ENCODE data around the gene DYNC2H1. TPM values are rescaled to one million over a fixed set of nuclear protein-coding genes. Genes with fewer than 3 reads are reported as not detected.

Gene DYNC2H1
- total RNA-seq, 1 donor from 2014 or later = 25.3 TPM

- no peaks in the 10 kb centered on the region for H3K36me3 ChIP-seq
- H3K9me3 ChIP-seq = no peaks in the 10 kb centered on the region
- no peak for DNase-seq (ENCODE audit: extremely low spot score in 2 of 2)
- no peak overlapping the region for H3K4me3 ChIP-seq
- no peaks in the 10 kb centered on the region for H3K4me1 ChIP-seq
- H3K27me3 ChIP-seq = no peaks in the 10 kb centered on the region
- TF ChIP-seq CTCF (IDR thresholded peaks at IDR 0.05) (no peak), POLR2AphosphoS5 (IDR thresholded peaks at IDR 0.05; ENCODE audit: insufficient read depth in 1 of 2, low read depth in 1 of 2) (no peak), POLR2A (IDR thresholded peaks at IDR 0.05) (no peak)
- no peak overlapping the region for H3K27ac ChIP-seq
- intact Hi-C loops (cut with DNase I) = no loop called here
Observed at GRCh38 chr11:103520792-103521191, 411.6 kb downstream of the DYNC2H1 start.

GRCh38 chr11:103525069-103525468 lies 415.8 kb downstream of the DYNC2H1 start:
- Histone ChIP-seq H3K9me3 (no peaks in the 10 kb centered on the region), H3K27ac (no peak overlapping the region), H3K27me3 (no peaks in the 10 kb centered on the region), H3K4me1 (no peaks in the 10 kb centered on the region), H3K36me3 (no peaks in the 10 kb centered on the region), H3K4me3 (no peak overlapping the region)
- intact Hi-C loops (cut with DNase I) = no loop called here
- no peak for TF ChIP-seq CTCF (IDR thresholded peaks at IDR 0.05)
- no peak for TF ChIP-seq POLR2A (IDR thresholded peaks at IDR 0.05)
- TF ChIP-seq POLR2AphosphoS5 (IDR thresholded peaks at IDR 0.05; ENCODE audit: insufficient read depth in 1 of 2, low read depth in 1 of 2) = no peak
- no peak for DNase-seq (ENCODE audit: extremely low spot score in 2 of 2)

GRCh38 chr11:103528046-103528445 lies 418.8 kb downstream of the DYNC2H1 start:
- DNase-seq (ENCODE audit: extremely low spot score in 2 of 2) = no peak
- no peak overlapping the region for H3K27ac ChIP-seq
- H3K27me3 ChIP-seq = no peaks in the 10 kb centered on the region
- no peaks in the 10 kb centered on the region for H3K4me1 ChIP-seq
- no peak overlapping the region for H3K4me3 ChIP-seq
- no peaks in the 10 kb centered on the region for H3K36me3 ChIP-seq
- H3K9me3 ChIP-seq = no peaks in the 10 kb centered on the region
- TF ChIP-seq POLR2AphosphoS5 (IDR thresholded peaks at IDR 0.05; ENCODE audit: insufficient read depth in 1 of 2, low read depth in 1 of 2) = no peak
- TF ChIP-seq POLR2A (IDR thresholded peaks at IDR 0.05) = no peak
- TF ChIP-seq CTCF (IDR thresholded peaks at IDR 0.05) = no peak
- intact Hi-C loops (cut with DNase I) = no loop called here

GRCh38 chr11:103528596-103528995 lies 419.4 kb downstream of the DYNC2H1 start:
- Histone ChIP-seq H3K4me3 (no peak overlapping the region), H3K4me1 (no peaks in the 10 kb centered on the region), H3K36me3 (no peaks in the 10 kb centered on the region), H3K9me3 (no peaks in the 10 kb centered on the region), H3K27me3 (no peaks in the 10 kb centered on the region), H3K27ac (no peak overlapping the region)
- no peak for DNase-seq (ENCODE audit: extremely low spot score in 2 of 2)
- TF ChIP-seq CTCF (IDR thresholded peaks at IDR 0.05) = no peak
- intact Hi-C loops (cut with DNase I) = no loop called here

- no peaks in the 10 kb centered on the region for H3K4me1 ChIP-seq
- no peaks in the 10 kb centered on the region for H3K9me3 ChIP-seq
- TF ChIP-seq POLR2A (IDR thresholded peaks at IDR 0.05) (no peak), CTCF (IDR thresholded peaks at IDR 0.05) (no peak), POLR2AphosphoS5 (IDR thresholded peaks at IDR 0.05; ENCODE audit: insufficient read depth in 1 of 2, low read depth in 1 of 2) (no peak)
- no peaks in the 10 kb centered on the region for H3K36me3 ChIP-seq
- H3K4me3 ChIP-seq = no peak overlapping the region
- intact Hi-C loops (cut with DNase I) = no loop called here
- no peak overlapping the region for H3K27ac ChIP-seq
- no peaks in the 10 kb centered on the region for H3K27me3 ChIP-seq
- DNase-seq (ENCODE audit: extremely low spot score in 2 of 2) = no peak
Observed at GRCh38 chr11:103529181-103529684, 420.0 kb downstream of the DYNC2H1 start.

Small RNA genes lying within 50 kb of the gene (small RNA-seq; reads per million reads assigned to genes)
- gene AP003461.1 = not detected

Other genes starting within 250 kb of the DYNC2H1 start
- gene MMP12, start 234.4 kb upstream of the DYNC2H1 start, total RNA-seq = not detected
- gene MMP13, start 153.7 kb upstream of the DYNC2H1 start, total RNA-seq = 0.98 TPM
- 37.3 TPM for gene DCUN1D5, start 17.3 kb upstream of the DYNC2H1 start, total RNA-seq